NCI-H345 (cell line): ENCODE results near the gene GLP1R.
"Not testable (repeated sequence)": the region's sequence is repeated elsewhere in the genome, so short reads cannot be mapped to it uniquely, and the experiment has no call there.

ENCODE experiments used
- DNase-seq: peaks from one replicate; lab custom pipeline; 2025; lab: John Stamatoyannopoulos, UW

The GLP1R gene

GRCh38 chr6:39128106-39128505, 79.5 kb downstream of the GLP1R start:
- DNase-seq: peak; percentile 14

GRCh38 chr6:39128832-39129231, 80.3 kb downstream of the GLP1R start:
- DNase-seq: no peak

- DNase-seq: no peak
These were observed 82.1 kb downstream of the GLP1R start for GRCh38 chr6:39130691-39131090.

DNA sequence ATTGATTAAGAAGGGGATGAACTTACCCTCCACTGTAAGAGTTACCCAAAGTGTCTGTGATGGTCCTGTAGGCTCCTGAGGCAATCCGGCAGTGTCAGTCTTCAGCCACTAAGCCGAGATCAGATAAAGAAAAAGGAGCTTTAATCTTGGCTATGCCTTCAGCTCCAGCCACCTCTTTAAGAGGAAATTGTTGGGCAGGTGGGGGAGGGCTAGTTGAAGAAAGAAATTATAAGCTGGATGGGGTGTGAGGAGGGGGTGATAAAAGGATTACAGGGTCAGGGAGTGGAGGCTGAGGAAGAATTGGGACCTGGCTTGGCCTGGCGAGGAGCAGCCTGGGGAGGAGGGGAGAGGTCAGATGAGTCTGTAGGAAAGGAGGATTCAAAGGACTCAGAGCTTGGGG, 86.2 kb downstream of the GLP1R start:
- not testable (repeated sequence) for DNase-seq

DNA sequence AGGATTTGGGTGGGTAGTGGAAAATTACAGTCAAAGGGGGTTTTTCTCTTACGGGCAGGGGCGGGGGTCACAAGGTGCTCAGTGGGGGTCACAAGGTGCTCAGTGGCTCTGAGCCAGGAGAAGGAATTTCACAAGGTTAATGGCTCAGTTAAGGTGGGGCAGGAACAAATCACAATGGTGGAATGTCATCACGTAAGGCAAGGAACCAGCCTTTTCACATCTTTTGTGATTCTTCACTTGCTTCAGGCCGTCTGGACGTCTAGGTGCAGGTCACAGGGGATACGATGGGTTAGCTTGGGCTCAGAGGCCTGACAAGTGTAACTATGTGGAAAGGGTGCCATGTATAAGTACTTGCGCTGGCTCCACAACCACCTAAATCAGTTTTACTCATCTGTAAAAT, 87.6 kb downstream of the GLP1R start:
- not testable (repeated sequence) for DNase-seq

- DNase-seq: no peak
These were observed 88.7 kb downstream of the GLP1R start for GRCh38 chr6:39137245-39137644.
